ENCODE data around the gene CDC42EP4. TPM values are rescaled to one million over a fixed set of nuclear protein-coding genes. Genes with fewer than 3 reads are reported as not detected.

The CDC42EP4 gene
- polyA plus RNA-seq, 1 donor from 2014 or later = 19.4 TPM

DNA sequence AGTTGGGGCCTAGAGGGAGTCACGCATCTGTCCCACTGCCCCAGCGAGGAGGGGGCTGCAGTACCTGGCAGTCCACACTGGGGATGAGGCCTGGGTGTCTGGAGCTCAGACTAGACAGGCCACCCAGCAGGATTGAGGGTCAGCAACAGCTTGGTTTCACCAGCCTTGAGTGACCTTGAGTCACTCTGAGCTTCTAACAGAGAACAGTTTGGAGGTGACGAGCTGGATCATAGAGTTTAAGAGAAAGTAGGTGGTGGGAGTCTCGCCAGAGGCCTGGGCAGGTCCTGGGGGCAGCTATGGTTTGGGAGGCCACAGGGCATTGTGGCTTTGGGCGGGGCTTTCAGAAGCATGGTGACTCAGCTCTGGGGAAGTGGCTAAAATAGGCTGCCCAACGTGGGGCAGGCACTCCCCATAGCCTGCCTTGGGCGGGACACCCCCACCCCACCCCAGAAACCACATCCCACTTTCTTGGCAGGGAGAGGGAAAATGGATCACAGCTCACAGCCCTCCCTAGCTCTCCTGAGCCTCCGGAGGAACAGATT lies 20.5 kb downstream of the CDC42EP4 start:
- H2AFZ ChIP-seq (ENCODE audit: low read depth, low read length) = no peak overlapping the region
- H3K27ac ChIP-seq (ENCODE audit: low read length) = no peak overlapping the region
- no peaks in the 10 kb centered on the region for H3K36me3 ChIP-seq (ENCODE audit: insufficient read depth, low read length)
- H3K9me2 ChIP-seq (ENCODE audit: insufficient read depth, low read length) = no peaks in the 10 kb centered on the region
- H3K27me3 ChIP-seq (ENCODE audit: insufficient read depth, low read depth, low read length) = no peaks in the 10 kb centered on the region
- H3K9ac ChIP-seq (ENCODE audit: low read length) = no peak overlapping the region
- no peak overlapping the region for H3K4me3 ChIP-seq (ENCODE audit: low read length)
- peaks cover 60% of the 10 kb centered on the region for H3K79me2 ChIP-seq (replicated peaks; ENCODE audit: insufficient read depth, low read length)
- H3K9me3 ChIP-seq (ENCODE audit: low read length) = no peaks in the 10 kb centered on the region
- no peaks in the 10 kb centered on the region for H4K20me1 ChIP-seq (ENCODE audit: insufficient read depth)
- no peaks in the 10 kb centered on the region for H3F3A ChIP-seq (ENCODE audit: insufficient read depth, low read length, poor library complexity, severe bottlenecking)
- TF ChIP-seq, protein P1, sequence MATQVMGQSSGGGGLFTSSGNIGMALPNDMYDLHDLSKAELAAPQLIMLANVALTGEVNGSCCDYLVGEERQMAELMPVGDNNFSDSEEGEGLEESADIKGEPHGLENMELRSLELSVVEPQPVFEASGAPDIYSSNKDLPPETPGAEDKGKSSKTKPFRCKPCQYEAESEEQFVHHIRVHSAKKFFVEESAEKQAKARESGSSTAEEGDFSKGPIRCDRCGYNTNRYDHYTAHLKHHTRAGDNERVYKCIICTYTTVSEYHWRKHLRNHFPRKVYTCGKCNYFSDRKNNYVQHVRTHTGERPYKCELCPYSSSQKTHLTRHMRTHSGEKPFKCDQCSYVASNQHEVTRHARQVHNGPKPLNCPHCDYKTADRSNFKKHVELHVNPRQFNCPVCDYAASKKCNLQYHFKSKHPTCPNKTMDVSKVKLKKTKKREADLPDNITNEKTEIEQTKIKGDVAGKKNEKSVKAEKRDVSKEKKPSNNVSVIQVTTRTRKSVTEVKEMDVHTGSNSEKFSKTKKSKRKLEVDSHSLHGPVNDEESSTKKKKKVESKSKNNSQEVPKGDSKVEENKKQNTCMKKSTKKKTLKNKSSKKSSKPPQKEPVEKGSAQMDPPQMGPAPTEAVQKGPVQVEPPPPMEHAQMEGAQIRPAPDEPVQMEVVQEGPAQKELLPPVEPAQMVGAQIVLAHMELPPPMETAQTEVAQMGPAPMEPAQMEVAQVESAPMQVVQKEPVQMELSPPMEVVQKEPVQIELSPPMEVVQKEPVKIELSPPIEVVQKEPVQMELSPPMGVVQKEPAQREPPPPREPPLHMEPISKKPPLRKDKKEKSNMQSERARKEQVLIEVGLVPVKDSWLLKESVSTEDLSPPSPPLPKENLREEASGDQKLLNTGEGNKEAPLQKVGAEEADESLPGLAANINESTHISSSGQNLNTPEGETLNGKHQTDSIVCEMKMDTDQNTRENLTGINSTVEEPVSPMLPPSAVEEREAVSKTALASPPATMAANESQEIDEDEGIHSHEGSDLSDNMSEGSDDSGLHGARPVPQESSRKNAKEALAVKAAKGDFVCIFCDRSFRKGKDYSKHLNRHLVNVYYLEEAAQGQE (IDR thresholded peaks at IDR 0.05; ENCODE audit: borderline replicate concordance) = no peak
- TF ChIP-seq MXI1 (conservative IDR thresholded peaks at IDR 0.05; ENCODE audit: poor library complexity, severe bottlenecking) = no peak
- no peak for TF ChIP-seq EP300 (conservative IDR thresholded peaks at IDR 0.05; ENCODE audit: poor library complexity, severe bottlenecking)
- no peak for TF ChIP-seq TAF1 (IDR thresholded peaks at IDR 0.05; ENCODE audit: low read depth)
- H3K4me2 ChIP-seq (ENCODE audit: low read length) = no peak overlapping the region

DNA sequence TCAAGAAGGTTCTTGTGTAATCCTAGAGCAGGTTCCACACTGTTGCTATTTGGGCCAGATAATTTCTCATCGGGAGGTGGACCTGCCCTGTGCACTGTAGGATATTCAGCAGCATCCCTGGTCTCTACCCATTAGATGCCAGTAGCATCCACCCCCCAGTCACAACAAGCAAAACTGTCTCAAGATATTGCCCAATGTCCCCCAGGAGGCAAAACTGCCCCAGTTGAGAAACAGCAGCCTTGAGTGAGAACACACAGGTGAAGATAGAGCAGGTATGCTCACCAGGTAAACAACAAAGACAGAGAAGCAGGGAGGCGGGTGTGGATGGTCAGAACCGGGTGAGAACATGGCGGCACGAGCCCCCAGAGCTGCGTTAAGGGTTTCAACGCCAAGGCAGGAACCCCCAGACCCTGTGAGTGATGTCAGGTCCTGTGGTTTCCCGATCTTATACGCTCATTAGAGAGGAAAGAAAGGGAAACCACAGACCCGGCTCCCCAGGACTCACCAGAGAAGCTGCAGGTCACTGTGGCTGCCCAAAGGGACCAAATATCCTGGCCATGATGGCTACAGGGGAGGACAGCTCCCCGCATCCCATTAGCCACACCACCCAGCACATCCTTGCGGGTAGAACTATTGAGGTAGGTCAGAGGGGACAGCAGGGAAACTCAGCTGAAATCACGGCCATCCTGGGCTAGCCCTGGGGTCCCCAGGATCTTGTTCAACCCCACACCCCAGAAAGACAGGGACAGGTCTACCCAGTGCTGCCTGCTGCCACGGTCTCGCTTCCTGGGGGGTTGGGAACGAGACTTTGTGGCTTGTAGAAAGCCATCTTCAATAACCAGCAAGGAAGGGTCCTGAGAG lies 21.2 kb downstream of the CDC42EP4 start:
- Histone ChIP-seq H3K36me3 (ENCODE audit: insufficient read depth, low read length) (no peaks in the 10 kb centered on the region), H3K9ac (ENCODE audit: low read length) (no peak overlapping the region), H3K4me2 (ENCODE audit: low read length) (no peak overlapping the region), H4K20me1 (ENCODE audit: insufficient read depth) (no peaks in the 10 kb centered on the region), H3K27me3 (ENCODE audit: insufficient read depth, low read depth, low read length) (no peaks in the 10 kb centered on the region), H3K79me2 (replicated peaks; ENCODE audit: insufficient read depth, low read length) (peaks cover 55% of the 10 kb centered on the region), H3K27ac (ENCODE audit: low read length) (no peak overlapping the region), H3K9me2 (ENCODE audit: insufficient read depth, low read length) (no peaks in the 10 kb centered on the region), H3F3A (ENCODE audit: insufficient read depth, low read length, poor library complexity, severe bottlenecking) (no peaks in the 10 kb centered on the region), H3K9me3 (ENCODE audit: low read length) (no peaks in the 10 kb centered on the region), H3K4me3 (ENCODE audit: low read length) (no peak overlapping the region), H2AFZ (ENCODE audit: low read depth, low read length) (no peak overlapping the region)
- no peak for TF ChIP-seq EP300 (conservative IDR thresholded peaks at IDR 0.05; ENCODE audit: poor library complexity, severe bottlenecking)
- no peak for TF ChIP-seq MXI1 (conservative IDR thresholded peaks at IDR 0.05; ENCODE audit: poor library complexity, severe bottlenecking)
- TF ChIP-seq, protein P2, sequence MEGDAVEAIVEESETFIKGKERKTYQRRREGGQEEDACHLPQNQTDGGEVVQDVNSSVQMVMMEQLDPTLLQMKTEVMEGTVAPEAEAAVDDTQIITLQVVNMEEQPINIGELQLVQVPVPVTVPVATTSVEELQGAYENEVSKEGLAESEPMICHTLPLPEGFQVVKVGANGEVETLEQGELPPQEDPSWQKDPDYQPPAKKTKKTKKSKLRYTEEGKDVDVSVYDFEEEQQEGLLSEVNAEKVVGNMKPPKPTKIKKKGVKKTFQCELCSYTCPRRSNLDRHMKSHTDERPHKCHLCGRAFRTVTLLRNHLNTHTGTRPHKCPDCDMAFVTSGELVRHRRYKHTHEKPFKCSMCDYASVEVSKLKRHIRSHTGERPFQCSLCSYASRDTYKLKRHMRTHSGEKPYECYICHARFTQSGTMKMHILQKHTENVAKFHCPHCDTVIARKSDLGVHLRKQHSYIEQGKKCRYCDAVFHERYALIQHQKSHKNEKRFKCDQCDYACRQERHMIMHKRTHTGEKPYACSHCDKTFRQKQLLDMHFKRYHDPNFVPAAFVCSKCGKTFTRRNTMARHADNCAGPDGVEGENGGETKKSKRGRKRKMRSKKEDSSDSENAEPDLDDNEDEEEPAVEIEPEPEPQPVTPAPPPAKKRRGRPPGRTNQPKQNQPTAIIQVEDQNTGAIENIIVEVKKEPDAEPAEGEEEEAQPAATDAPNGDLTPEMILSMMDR (IDR thresholded peaks at IDR 0.05; ENCODE audit: poor library complexity, severe bottlenecking) = no peak
- TF ChIP-seq POLR2AphosphoS5 (IDR thresholded peaks at IDR 0.05) = no peak
- TF ChIP-seq EZH2 (IDR thresholded peaks at IDR 0.05; ENCODE audit: borderline replicate concordance, insufficient read depth, low read length, poor library complexity, severe bottlenecking) = no peak
- TF ChIP-seq, protein P1 (IDR thresholded peaks at IDR 0.05; ENCODE audit: borderline replicate concordance) = no peak
- TF ChIP-seq RAD21 (conservative IDR thresholded peaks at IDR 0.05) = no peak
- no peak for TF ChIP-seq SMC3 (conservative IDR thresholded peaks at IDR 0.05; ENCODE audit: poor library complexity)
- TF ChIP-seq TAF1 (IDR thresholded peaks at IDR 0.05; ENCODE audit: low read depth) = no peak

Measured in neural cell (in vitro differentiated cells).